ENCODE results near the gene SAMMSON. TPM values are rescaled to one million over a fixed set of nuclear protein-coding genes. Genes with fewer than 3 reads are reported as not detected.

Gene SAMMSON
- total RNA-seq, 1 donor from 2014 or later = not detected

DNA sequence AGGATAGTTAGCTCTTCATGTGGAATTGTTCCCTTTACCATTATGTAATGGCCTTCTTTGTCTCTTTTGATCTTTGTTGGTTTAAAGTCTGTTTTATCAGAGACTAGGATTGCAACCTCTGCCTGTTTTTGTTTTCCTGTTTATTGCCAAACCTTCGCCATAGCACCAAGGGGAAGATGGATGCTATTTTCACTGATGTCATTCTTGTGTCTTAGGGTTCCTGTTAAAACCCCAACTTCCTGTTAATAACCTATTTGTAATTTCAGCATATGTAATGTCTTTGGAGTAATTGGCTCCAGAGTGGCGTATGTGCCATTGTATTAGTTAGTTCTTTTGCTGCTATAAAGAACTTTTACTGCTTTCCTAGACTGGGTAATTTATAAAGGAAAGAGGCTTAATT is 10.8 kb downstream of the SAMMSON start:
- DNase-seq (ENCODE audit: low read depth in 2 of 2) = no peak

DNA sequence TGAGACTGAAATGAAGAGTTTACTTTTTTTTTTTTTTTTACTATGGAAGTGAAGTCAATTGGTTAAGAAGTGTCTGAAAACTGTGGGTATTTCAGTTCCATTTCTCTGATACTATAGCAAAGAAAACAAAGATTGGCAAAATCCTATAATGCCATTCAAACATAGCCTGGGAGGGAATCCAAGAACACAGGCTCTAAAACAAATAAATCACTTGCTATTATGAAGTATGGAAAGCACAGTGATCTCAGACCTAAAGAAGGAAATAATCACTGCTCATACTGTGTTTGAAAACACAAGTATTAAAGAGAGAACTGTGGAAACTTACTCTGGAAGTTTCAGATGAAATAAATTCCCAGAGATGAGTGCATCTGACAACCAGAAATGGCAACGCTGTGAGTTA is 12.0 kb downstream of the SAMMSON start:
- DNase-seq (ENCODE audit: low read depth in 2 of 2) = no peak

DNA sequence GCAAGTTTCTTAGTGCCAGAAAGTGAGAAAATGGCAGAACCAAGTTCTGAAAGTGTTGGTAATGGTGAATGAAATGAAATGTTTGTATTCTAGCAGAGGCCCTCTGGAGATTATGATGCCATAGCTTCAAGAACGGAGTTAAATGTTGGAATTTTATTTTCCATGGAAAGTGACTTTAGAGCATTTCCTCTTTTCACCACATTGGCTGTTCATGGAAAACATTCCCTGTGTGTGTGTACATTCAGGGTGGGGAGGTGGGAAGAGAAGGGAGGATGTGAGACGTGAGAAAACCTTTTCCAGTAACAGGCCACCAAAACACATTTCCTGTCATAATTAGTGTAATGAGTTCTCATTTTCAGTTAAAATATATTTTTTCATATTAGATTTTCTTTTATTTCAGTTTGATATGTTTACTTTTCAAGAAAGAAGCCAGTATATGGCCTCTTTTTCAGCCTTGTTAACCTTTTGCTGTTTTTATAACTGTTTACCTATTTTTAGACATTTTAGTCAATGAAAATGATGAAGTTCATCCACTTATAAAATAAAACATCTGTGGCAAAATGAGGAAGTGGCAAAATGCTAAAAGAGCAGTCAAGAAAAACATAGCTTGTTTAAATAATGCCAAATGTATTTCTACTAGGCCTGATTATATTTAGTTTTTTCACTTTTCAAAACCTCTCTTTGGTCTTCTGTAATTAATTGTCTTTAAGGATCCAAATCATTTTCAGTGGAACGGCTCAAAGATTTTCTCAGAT is 21.6 kb downstream of the SAMMSON start:
- peak in 1 of 2 donors; percentile 55 for DNase-seq (ENCODE audit: low read depth in 2 of 2)

DNA sequence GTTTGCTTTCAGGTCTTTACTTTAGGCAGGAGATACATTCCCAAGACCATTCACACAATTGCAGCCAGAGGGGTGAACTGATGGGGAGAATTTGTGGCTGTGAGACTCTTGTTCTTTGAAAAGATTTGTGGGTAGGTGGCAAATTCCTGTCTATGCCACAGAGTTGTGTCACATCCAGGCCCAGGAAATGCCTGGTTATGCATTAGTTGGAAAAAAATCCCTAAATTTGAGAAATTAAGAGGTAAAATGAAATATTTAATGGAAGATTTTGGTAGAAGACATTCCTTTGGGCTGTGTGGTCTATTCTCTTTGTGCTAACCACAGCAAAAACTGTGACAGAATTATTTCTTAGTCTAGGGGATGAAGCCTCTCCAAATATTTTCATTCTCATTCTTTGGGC is 28.8 kb downstream of the SAMMSON start:
- DNase-seq (ENCODE audit: low read depth in 2 of 2) = no peak

GRCh38 chr3:70038693-70039092 is 39.2 kb downstream of the SAMMSON start:
- no peak for DNase-seq (ENCODE audit: low read depth in 2 of 2)

- DNase-seq (ENCODE audit: low read depth in 2 of 2) = no peak
Measured at GRCh38 chr3:70040386-70040785, 40.9 kb downstream of the SAMMSON start.

GRCh38 chr3:70042641-70043040 is 43.1 kb downstream of the SAMMSON start:
- no peak for DNase-seq (ENCODE audit: low read depth in 2 of 2)

DNA sequence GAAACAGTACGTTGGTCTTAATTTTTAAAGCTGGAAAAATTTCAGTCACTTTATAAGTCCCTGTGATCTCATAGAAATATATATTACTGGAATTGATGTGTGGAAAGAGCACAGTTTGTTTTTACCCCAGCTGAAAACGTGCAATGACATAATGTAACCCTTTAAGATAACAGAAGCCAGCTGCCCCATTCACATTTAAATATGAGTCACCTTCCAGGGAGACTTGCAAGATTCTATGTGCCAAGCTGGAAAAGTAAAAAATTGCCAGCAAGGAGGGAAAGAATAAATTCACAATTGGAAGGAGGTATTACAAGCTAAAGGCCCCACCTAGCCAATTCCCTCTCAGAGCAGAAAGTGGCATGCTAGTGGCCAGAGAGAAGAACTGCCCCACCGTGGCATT is 50.2 kb downstream of the SAMMSON start:
- no peak for DNase-seq (ENCODE audit: low read depth in 2 of 2)

GRCh38 chr3:70053293-70053692 is 53.8 kb downstream of the SAMMSON start:
- DNase-seq (ENCODE audit: low read depth in 2 of 2) = peak in 1 of 2 donors; percentile 3

DNA sequence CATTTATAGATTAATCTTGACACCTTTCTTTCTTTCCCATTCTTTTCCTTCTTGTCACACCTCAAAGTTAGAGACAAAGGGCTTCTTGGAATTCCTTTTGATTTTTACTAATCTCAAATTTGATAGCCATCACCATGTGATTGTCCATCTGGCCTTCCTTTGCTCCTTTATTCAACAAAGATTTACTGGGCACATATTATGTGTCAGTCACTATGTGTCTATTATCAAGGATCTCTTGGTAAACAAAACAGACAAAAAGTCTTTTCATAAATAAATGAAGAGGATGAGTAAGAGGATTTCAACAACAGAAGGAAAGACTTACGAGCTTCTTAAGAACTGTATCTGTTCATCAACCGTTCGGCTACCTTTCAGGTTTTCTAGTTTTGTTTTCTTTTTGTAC is 56.5 kb downstream of the SAMMSON start:
- no peak for DNase-seq (ENCODE audit: low read depth in 2 of 2)

DNA sequence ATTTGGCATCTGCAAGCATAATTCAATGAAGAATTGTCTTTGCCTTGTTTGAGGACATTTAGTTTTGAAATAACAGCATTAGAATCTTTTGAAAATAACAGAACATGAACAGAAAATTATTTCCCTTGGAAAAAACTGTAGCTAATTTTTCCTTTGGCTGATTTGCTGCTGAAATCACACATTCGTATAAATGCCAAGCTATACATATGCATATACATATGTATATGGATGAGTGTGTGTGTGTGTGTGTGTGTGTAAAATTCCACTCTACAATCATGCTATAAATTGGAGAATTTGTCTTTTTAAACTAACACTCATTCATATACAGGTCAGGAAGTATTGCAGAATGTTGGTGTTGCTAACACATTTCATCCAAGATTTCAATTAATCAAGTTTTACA is 57.9 kb downstream of the SAMMSON start:
- DNase-seq (ENCODE audit: low read depth in 2 of 2) = no peak

GRCh38 chr3:70061096-70061495 is 61.6 kb downstream of the SAMMSON start:
- DNase-seq (ENCODE audit: low read depth in 2 of 2) = no peak

GRCh38 chr3:70064194-70064779 is 64.8 kb downstream of the SAMMSON start:
- peak; percentile 48 to 60 for DNase-seq (ENCODE audit: low read depth in 2 of 2)

GRCh38 chr3:70065696-70066253 is 66.2 kb downstream of the SAMMSON start:
- peak in 1 of 2 donors; percentile 6 for DNase-seq (ENCODE audit: low read depth in 2 of 2)

DNA sequence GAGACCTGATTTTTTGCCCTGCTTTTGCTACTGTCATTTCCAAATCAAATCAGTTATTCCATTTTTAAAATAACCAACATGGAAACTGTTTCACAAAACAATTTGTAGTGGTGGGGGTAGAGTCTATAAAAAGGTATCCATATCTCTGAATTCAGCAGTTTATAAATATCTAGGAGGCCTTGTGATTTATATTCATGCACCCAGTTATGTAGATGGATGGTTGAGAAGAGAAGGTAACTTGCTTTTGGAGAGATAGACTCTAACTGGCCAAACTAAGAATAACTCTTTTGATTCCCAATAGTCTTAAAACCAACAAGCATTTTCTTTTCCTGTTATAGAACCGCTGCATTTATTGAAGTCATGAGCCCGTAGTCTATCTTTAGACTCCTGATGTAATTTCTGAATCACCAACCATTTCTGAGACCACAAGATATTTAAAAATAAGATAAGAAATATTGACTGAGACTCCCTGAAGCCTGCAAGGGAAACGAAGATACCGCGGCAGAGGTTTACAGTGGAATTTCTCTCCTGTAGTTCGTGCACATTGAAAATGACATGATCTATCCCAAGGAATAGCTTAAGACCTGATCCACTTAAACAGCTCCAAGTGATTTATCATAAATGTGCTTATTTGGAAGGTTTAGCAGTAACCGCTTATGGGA is 68.5 kb downstream of the SAMMSON start:
- DNase-seq (ENCODE audit: low read depth in 2 of 2) = no peak

- DNase-seq (ENCODE audit: low read depth in 2 of 2) = no peak
Measured at GRCh38 chr3:70069557-70069956, 70.0 kb downstream of the SAMMSON start.

DNA sequence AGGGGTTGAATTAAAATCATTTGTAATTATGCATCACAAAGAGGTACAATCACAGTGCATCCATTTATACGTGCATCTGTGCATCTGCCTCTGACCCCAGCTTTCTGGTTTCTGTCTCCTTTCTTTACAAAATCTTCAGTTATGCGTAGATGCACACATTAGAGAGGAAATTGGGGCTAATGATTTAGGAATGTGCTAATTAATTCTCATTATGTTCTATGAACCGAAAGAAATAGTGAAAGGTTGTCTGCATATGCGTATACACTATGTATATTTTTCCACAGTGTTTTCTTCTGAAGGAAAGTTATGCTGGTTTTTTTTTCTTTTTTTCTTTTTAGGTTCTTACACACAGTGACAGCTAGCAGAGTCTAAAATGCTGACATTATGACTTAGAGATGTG is 71.6 kb downstream of the SAMMSON start:
- DNase-seq (ENCODE audit: low read depth in 2 of 2) = no peak

DNA sequence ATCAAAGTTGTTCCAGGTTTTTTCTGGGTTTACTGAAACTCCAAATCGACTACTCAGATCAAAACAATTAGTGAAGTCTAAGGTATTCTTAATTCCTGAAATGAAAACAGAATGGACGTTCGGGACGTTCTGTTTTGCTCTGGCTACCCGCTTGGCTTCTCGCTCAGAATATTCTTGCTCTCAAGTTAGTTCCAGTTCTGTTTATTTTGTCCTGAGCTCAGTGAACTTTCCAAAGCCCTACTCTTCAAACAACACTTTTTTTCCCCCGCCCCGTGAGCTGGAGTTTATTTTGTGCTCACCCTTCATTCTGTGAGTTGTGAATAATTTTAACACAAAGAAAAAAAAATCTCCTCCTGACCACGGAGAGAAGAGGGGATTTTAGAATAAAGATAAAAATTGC is 72.6 kb downstream of the SAMMSON start:
- DNase-seq (ENCODE audit: low read depth in 2 of 2) = no peak

DNA sequence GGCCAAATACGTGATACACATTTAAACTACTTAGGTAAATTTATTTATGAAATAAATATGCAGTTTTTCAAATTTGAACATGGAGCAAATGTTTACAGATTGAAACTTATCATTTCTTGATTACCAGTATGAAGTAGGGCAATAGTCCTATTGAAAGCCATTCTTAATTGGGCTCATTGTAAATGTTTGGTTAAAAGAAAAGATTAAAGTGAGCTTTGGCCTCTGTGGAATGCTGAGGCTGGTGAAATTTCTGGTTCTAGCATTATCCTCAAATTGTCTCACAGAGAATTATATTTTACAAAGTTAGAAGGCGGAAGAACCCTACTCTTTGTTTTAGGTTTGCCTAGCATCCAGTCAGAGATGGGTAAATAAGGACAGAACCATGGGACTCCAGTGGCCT is 73.2 kb downstream of the SAMMSON start:
- DNase-seq (ENCODE audit: low read depth in 2 of 2) = no peak

DNA sequence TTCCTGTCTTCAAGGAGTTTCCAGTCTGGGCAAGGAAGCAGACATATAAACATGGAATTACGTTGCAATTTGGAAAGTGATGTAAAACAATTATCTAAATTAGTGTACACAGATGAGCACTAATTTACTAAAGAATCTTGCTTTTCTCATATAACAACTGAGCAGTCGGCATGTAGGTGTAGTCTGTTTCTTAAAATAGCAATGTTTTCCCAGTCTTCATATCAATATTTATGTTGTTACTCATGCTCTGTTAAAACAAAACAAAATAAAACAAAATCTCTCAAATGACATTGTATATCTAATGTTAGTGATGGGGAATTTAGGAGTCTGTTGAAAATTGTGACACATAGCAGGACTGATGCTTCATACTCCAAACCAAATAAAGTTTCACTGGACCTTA is 75.6 kb downstream of the SAMMSON start:
- DNase-seq (ENCODE audit: low read depth in 2 of 2) = no peak

- DNase-seq (ENCODE audit: low read depth in 2 of 2) = no peak
Measured at GRCh38 chr3:70076396-70076795, 76.9 kb downstream of the SAMMSON start.

- no peak for DNase-seq (ENCODE audit: low read depth in 2 of 2)
Measured at GRCh38 chr3:70078778-70079177, 79.2 kb downstream of the SAMMSON start.

- no peak for DNase-seq (ENCODE audit: low read depth in 2 of 2)
Measured at GRCh38 chr3:70085613-70086012, 86.1 kb downstream of the SAMMSON start.
